Lung (tissue), 12 donors: ENCODE measurements around the gene MTA3. TPM values are rescaled to one million over a fixed set of nuclear protein-coding genes. Genes with fewer than 3 reads are reported as not detected.

Experiments
- ATAC-seq: fragments of 200-7000 bp; cut with Tn5 transposase; one replicate; pipeline ENCODE4 v1.9.1; 2020; ENCODE audit warnings: moderate number of reproducible peaks; ENCODE audit not compliant: insufficient read depth, low FRiP score
- DNase-seq, 3 donors: peaks; one replicate each; pipeline ENCODE4 v3.0.0-alpha.2; 2013 to 2017
- H3K27ac ChIP-seq, 2 donors: one replicate each; pipeline ENCODE4 v1.5.1; 2013; ENCODE audit warnings: mild to moderate bottlenecking in 2 of 2, moderate library complexity in 2 of 2, control low read depth in 1 of 2, inconsistent platforms in 1 of 2, low read depth in 1 of 2, low read length in 1 of 2
- H3K27me3 ChIP-seq, 3 donors: one replicate each; pipeline ENCODE4 v1.5.1; 2013; ENCODE audit warnings: low read length in 2 of 3; ENCODE audit not compliant: control insufficient read depth in 3 of 3, insufficient read depth in 3 of 3
- H3K36me3 ChIP-seq, 4 donors: one replicate each; pipeline ENCODE4 v1.5.1; 2013; ENCODE audit warnings: low read length in 4 of 4, mild to moderate bottlenecking in 1 of 4, moderate library complexity in 1 of 4; ENCODE audit not compliant: control insufficient read depth in 4 of 4, insufficient read depth in 4 of 4
- H3K4me1 ChIP-seq, 5 donors: one replicate each; pipeline ENCODE4 v1.5.1; 2013; ENCODE audit warnings: low read length in 5 of 5, mild to moderate bottlenecking in 2 of 5, moderate library complexity in 1 of 5; ENCODE audit not compliant: control insufficient read depth in 5 of 5, insufficient read depth in 5 of 5
- H3K4me3 ChIP-seq: one replicate; pipeline ENCODE4 v1.5.1; 2013; ENCODE audit warnings: mild to moderate bottlenecking, control low read depth, moderate library complexity
- H3K9ac ChIP-seq, 2 donors: one replicate each; pipeline ENCODE4 v1.5.1; 2013; ENCODE audit warnings: low read length in 2 of 2, control low read depth in 1 of 2; ENCODE audit not compliant: insufficient read depth in 1 of 2
- H3K9me3 ChIP-seq, 4 donors: one replicate each; pipeline ENCODE4 v1.5.1; 2013; ENCODE audit warnings: low read length in 3 of 4, mild to moderate bottlenecking in 1 of 4, moderate library complexity in 1 of 4; ENCODE audit not compliant: control insufficient read depth in 4 of 4, insufficient read depth in 3 of 4
- WGBS, 2 donors: extraction: QIAGEN DNeasy Blood & Tissue Kit; methylation state at CpG; one replicate each; pipeline ENCODE4 v1.1.7; 2013; 5-methylcytosine and 5-hydroxymethylcytosine counted together
- polyA plus RNA-seq, 2 donors: library from polyadenylated mRNA; stranded (reverse); fragments of 200-250 nt; gene quantifications; one replicate each; pipeline ENCODE4 v1.2.1, GENCODE V29; 2013
- total RNA-seq, 2 donors: library from RNA; depleted of rRNA in 1 of 2; stranded (reverse); fragments of >200 nt in 1 of 2; gene quantifications; one replicate each; pipeline ENCODE4 v1.2.1, GENCODE V29; 2014 to 2021
- TF ChIP-seq, protein P1 (sequence below): IDR thresholded peaks from 2 replicates; pipeline ENCODE4 v1.5.1; 2012; ENCODE audit warnings: mild to moderate bottlenecking; ENCODE audit errors: control extremely low read depth, extremely low read depth
- donor health status: control.
- donor health status: control.
- donor health status: Bipolar disorder and iron deficiency.
- donor health status: healthy.
- donor health status: DM: yes; HTN: yes; CAD: no.

Gene MTA3
- total and polyA plus RNA-seq, 4 donors: 9.2 to 65.8 (median 24.4) TPM

DNA sequence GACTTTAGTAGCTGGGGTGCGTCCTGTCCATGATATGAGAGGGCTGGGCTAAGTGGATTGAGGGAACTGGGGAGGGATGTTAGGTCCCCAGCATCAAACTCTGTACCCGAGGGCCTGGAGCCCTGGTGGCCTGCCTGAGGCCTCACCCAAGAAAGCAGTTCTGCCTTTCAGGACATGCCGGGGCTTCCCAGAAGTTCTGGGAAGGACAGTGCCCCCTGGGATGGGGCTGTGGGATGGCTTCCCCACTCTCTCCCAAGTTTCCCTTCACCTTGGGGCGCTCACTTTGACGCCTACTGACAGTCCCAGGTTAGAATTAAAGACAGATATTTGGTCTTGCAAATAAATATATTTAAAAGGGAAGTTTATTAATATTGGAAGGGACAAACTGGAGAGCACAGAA, 193.7 kb downstream of the MTA3 start:
- no peak overlapping the region for H3K4me3 ChIP-seq
- no peak overlapping the region for H3K9ac ChIP-seq
- no peaks in the 10 kb centered on the region for H3K27me3 ChIP-seq
- H3K27ac ChIP-seq: no peak overlapping the region
- TF ChIP-seq, protein P1, sequence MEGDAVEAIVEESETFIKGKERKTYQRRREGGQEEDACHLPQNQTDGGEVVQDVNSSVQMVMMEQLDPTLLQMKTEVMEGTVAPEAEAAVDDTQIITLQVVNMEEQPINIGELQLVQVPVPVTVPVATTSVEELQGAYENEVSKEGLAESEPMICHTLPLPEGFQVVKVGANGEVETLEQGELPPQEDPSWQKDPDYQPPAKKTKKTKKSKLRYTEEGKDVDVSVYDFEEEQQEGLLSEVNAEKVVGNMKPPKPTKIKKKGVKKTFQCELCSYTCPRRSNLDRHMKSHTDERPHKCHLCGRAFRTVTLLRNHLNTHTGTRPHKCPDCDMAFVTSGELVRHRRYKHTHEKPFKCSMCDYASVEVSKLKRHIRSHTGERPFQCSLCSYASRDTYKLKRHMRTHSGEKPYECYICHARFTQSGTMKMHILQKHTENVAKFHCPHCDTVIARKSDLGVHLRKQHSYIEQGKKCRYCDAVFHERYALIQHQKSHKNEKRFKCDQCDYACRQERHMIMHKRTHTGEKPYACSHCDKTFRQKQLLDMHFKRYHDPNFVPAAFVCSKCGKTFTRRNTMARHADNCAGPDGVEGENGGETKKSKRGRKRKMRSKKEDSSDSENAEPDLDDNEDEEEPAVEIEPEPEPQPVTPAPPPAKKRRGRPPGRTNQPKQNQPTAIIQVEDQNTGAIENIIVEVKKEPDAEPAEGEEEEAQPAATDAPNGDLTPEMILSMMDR: no peak
- no peaks in the 10 kb centered on the region for H3K9me3 ChIP-seq
- ATAC-seq: no peak
- peaks cover 0 to 7% (median 2%) of the 10 kb centered on the region in 4 donors for H3K36me3 ChIP-seq
- WGBS, 2 donors: 97 to 99% methylated on average over 5 of the region's 5 CpGs
- no peak for DNase-seq
- peaks cover 0 to 3% (median 0%) of the 10 kb centered on the region in 5 donors for H3K4me1 ChIP-seq

DNA sequence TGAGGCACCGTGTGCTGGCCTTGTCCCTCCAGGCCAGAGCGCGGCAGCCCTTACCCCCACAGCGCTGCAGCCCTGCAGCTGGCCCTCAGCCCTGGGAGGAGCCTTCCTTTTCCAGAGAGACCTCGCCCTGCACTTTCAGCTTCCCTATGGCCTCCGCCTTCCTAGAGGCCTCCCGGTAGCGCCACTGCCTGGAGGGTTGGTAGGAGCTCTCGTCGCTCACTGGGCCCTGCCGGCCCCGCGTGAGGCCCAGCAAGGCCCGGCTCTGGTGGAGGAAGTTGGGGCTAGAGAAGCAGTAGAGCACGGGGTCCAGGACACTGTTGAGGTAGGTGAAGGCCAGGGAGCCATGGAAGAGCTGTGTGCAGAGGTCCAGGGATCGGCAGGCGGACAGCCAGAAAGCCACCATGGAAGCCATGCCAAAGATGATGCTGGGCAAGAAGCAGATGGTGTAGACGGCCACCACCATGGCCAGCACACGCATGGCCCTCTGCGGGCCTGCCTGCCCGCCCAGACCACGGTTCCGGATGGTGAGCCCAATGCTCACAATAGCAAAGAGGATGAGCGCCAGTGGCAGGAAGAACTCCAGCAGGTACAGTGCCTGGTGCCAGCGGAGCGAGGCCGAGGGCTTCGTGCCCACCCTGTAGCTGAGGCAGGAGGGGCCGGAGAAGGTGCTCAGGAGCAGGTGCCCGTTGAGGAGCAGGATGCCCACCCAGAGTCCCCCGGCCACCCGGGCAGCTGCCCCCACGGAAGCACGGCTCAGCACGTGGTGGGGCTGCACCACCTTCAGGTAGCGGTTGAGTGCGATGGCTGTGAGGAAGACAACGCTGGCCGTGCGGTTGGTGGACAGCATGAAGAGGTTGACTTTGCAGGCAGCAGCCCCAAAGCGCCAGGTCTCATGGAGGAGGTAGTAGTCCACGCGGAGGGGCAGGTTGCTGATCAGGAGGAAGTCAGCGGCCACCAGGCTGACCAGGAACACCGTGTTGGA, 194.7 kb downstream of the MTA3 start:
- H3K27me3 ChIP-seq: no peaks in the 10 kb centered on the region
- H3K27ac ChIP-seq: no peak overlapping the region
- H3K9me3 ChIP-seq: no peaks in the 10 kb centered on the region
- H3K9ac ChIP-seq: no peak overlapping the region
- no peak overlapping the region for H3K4me3 ChIP-seq
- peaks cover 0 to 7% (median 2%) of the 10 kb centered on the region in 4 donors for H3K36me3 ChIP-seq
- no peak for DNase-seq
- TF ChIP-seq, protein P1: no peak
- WGBS, 2 donors: 93 to 95% methylated on average over 45 of the region's 45 CpGs
- H3K4me1 ChIP-seq: peaks cover 0 to 3% (median 0%) of the 10 kb centered on the region in 5 donors
- no peak for ATAC-seq

- 23 to 61% methylated on average over 5 of the region's 5 CpGs for WGBS, 2 donors
- Histone ChIP-seq H3K4me3 (no peak within 1 kb of the TSS), H3K36me3 (peaks cover 0 to 5% (median 2%) of the 10 kb centered on the region in 4 donors), H3K4me1 (peaks cover 0 to 3% (median 0%) of the 10 kb centered on the region in 5 donors), H3K9me3 (no peaks in the 10 kb centered on the region), H3K9ac (no peak within 1 kb of the TSS), H3K27me3 (no peaks in the 10 kb centered on the region), H3K27ac (no peak within 1 kb of the TSS)
- no peak for ATAC-seq
- TF ChIP-seq, protein P1: no peak
- no peak for DNase-seq
Measured at GRCh38 chr2:42764096-42764495, 195.7 kb downstream of the MTA3 start, which contains the start of gene OXER1. TSS of gene OXER1 (minus strand) at chr2:42764135. CDS start at chr2:42764062, 73 bp downstream.
